ENCODE results near the gene SESN3.
"Not testable (repeated sequence)": the region's sequence is repeated elsewhere in the genome, so short reads cannot be mapped to it uniquely, and the experiment has no call there.

The SESN3 gene

GRCh38 chr11:95149651-95150364 lies 81.2 kb downstream of the SESN3 start:
- DNase-seq: no peak

- DNase-seq: no peak
These were observed 82.1 kb downstream of the SESN3 start for GRCh38 chr11:95148938-95149337.

- no peak for DNase-seq
These were observed 82.6 kb downstream of the SESN3 start for GRCh38 chr11:95148406-95148805.

- DNase-seq: no peak
These were observed 83.6 kb downstream of the SESN3 start for GRCh38 chr11:95147364-95147905.

GRCh38 chr11:95145430-95146060 lies 85.5 kb downstream of the SESN3 start:
- no peak for DNase-seq

GRCh38 chr11:95144313-95145235 lies 86.4 kb downstream of the SESN3 start:
- DNase-seq: no peak

GRCh38 chr11:95143106-95143681 lies 87.8 kb downstream of the SESN3 start:
- DNase-seq: no peak

- DNase-seq: no peak
These were observed 88.6 kb downstream of the SESN3 start for GRCh38 chr11:95142431-95142830.

- DNase-seq: no peak
These were observed 90.5 kb downstream of the SESN3 start for GRCh38 chr11:95140397-95141033.

- DNase-seq: no peak
These were observed 92.6 kb downstream of the SESN3 start for GRCh38 chr11:95138448-95138847.

- no peak for DNase-seq
These were observed 93.7 kb downstream of the SESN3 start for GRCh38 chr11:95137299-95137698.

GRCh38 chr11:95136747-95137146 lies 94.3 kb downstream of the SESN3 start:
- DNase-seq: not testable (repeated sequence)

- DNase-seq: no peak
These were observed 95.1 kb downstream of the SESN3 start for GRCh38 chr11:95135880-95136279.

GRCh38 chr11:95135155-95135554 lies 95.8 kb downstream of the SESN3 start:
- no peak for DNase-seq

GRCh38 chr11:95134491-95134890 lies 96.5 kb downstream of the SESN3 start:
- DNase-seq: no peak

GRCh38 chr11:95132956-95133355 lies 98.0 kb downstream of the SESN3 start:
- DNase-seq: no peak

GRCh38 chr11:95128602-95129001 lies 102.4 kb downstream of the SESN3 start:
- DNase-seq: no peak

- DNase-seq: no peak
These were observed 107.4 kb downstream of the SESN3 start for GRCh38 chr11:95123556-95123955.

- no peak for DNase-seq
These were observed 109.3 kb downstream of the SESN3 start for GRCh38 chr11:95121698-95122097.

GRCh38 chr11:95119361-95120060 lies 111.5 kb downstream of the SESN3 start:
- DNase-seq: no peak

- DNase-seq: no peak
These were observed 115.4 kb downstream of the SESN3 start for GRCh38 chr11:95115597-95115996.

Measured in activated effector memory CD4-positive, alpha-beta T cell treated with anti-CD3 and anti-CD28 coated beads, Interleukin-2, amount 50 U/mL, for 16 hours (primary cell).